CD4-positive, alpha-beta memory T cell (primary cell): ENCODE data around the gene TPRG1. TPM values are rescaled to one million over a fixed set of nuclear protein-coding genes. Genes with fewer than 3 reads are reported as not detected.

Experiments
- CTCF ChIA-PET: fragments of 350-600 bp; sonication (Branson Sonifier 250); formaldehyde crosslinking; loops from one replicate; lab custom pipeline; 2021; ENCODE audit warnings: inconsistent platforms; ENCODE audit not compliant: partially characterized antibody; lab: Charles Lee
- POLR2A ChIA-PET: fragments of 350-600 bp; sonication (Branson Sonifier 250); formaldehyde crosslinking; loops from one replicate; lab custom pipeline; 2021; ENCODE audit not compliant: partially characterized antibody; lab: Charles Lee
- DNase-seq, 5 donors: peaks; one replicate each; pipeline versions ENCODE4 v3.0.0 to v3.0.0-alpha.2; 2020 to 2022; ENCODE audit warnings: mixed read lengths in 1 of 5
- H3K27ac ChIP-seq: one replicate; pipeline ENCODE4 v1.7.0; 2013; ENCODE audit warnings: low read depth, low read length
- H3K27me3 ChIP-seq: 2 replicates; pipeline ENCODE4 v1.7.0; 2013; ENCODE audit warnings: mild to moderate bottlenecking, low read length, moderate library complexity; ENCODE audit not compliant: insufficient read depth
- H3K36me3 ChIP-seq: 2 replicates; pipeline ENCODE4 v1.7.0; 2013; ENCODE audit warnings: mild to moderate bottlenecking, low read length, moderate library complexity; ENCODE audit not compliant: insufficient read depth
- H3K4me1 ChIP-seq: 2 replicates; pipeline ENCODE4 v1.7.0; 2013; ENCODE audit warnings: mild to moderate bottlenecking, low read length, moderate library complexity; ENCODE audit not compliant: insufficient read depth
- H3K4me3 ChIP-seq, 2 donors: one replicate each; pipeline ENCODE4 v1.7.0; 2013; ENCODE audit warnings: low read length in 2 of 2, mild to moderate bottlenecking in 1 of 2
- H3K9me3 ChIP-seq, 2 donors: one replicate each; pipeline ENCODE4 v1.7.0; 2013; ENCODE audit warnings: low read length in 2 of 2, control low read depth in 1 of 2; ENCODE audit not compliant: control insufficient read depth in 1 of 2
- H3K27ac Mint-ChIP-seq, 7 donors: one replicate each; pipeline ENCODE4 v1.8.0; 2020 to 2021; ENCODE audit warnings: mixed read lengths in 7 of 7, mild to moderate bottlenecking in 6 of 7, inconsistent platforms in 3 of 7, moderate library complexity in 3 of 7
- H3K27me3 Mint-ChIP-seq, 2 donors: one replicate each; pipeline ENCODE4 v1.8.0; 2020 to 2021; ENCODE audit warnings: mixed read lengths in 2 of 2
- H3K36me3 Mint-ChIP-seq, 2 donors: one replicate each; pipeline ENCODE4 v1.8.0; 2020 to 2021; ENCODE audit warnings: mixed read lengths in 2 of 2, inconsistent platforms in 1 of 2, mild to moderate bottlenecking in 1 of 2
- H3K4me1 Mint-ChIP-seq, 4 donors: one replicate each; pipeline ENCODE4 v1.8.0; 2020 to 2021; ENCODE audit warnings: mixed read lengths in 4 of 4, mild to moderate bottlenecking in 1 of 4
- H3K4me3 Mint-ChIP-seq, 8 donors: one replicate each; pipeline ENCODE4 v1.8.0; 2020 to 2021; ENCODE audit warnings: mixed read lengths in 8 of 8, mild to moderate bottlenecking in 7 of 8, moderate library complexity in 6 of 8, inconsistent platforms in 3 of 8
- H3K9me3 Mint-ChIP-seq, 8 donors: one replicate each; pipeline ENCODE4 v1.8.0; 2020 to 2021; ENCODE audit warnings: mixed read lengths in 8 of 8, mild to moderate bottlenecking in 5 of 8, inconsistent platforms in 3 of 8, moderate library complexity in 1 of 8
- intact Hi-C: fragments of 100-400 bp; cut with micrococcal nuclease; formaldehyde crosslinking; loops from one replicate; pipeline ENCODE4 v1.15.1; 2023
- polyA plus RNA-seq, 2 donors: library from polyadenylated mRNA; unstranded; fragments of 300-500 nt; fragmentation: Illumina TruSeq; gene quantifications; one replicate each; pipeline ENCODE4 v1.2.3, GENCODE V29; 2021
- total RNA-seq, 2 experiments: library from RNA; stranded (reverse); gene quantifications; one replicate each; pipeline ENCODE4 v1.2.3, GENCODE V29; 2021

The TPRG1 gene
- total and polyA plus RNA-seq, 4 experiments from 2014 or later: 8.2 to 61.4 (median 31.7) TPM

GRCh38 chr3:189275182-189275581 lies 103.4 kb downstream of the TPRG1 start:
- Histone ChIP-seq H3K27me3 (no peaks in the 10 kb centered on the region), H3K4me3 (no peak overlapping the region), H3K36me3 (no peaks in the 10 kb centered on the region), H3K9me3 (no peaks in the 10 kb centered on the region), H3K4me1 (peaks cover 18% of the 10 kb centered on the region), H3K27ac (no peak overlapping the region)
- Mint-ChIP-seq H3K27me3 (peaks cover 0 to 2% of the 10 kb centered on the region in 2 donors), H3K9me3 (peaks cover 0 to 3% (median 0%) of the 10 kb centered on the region in 8 donors), H3K36me3 (no peaks in the 10 kb centered on the region), H3K27ac (peak overlapping the region in 1 of 7 donors; percentile 5), H3K4me3 (peak overlapping the region in 1 of 8 donors; percentile 9), H3K4me1 (peaks cover 15 to 29% (median 23%) of the 10 kb centered on the region in 4 donors)
- CTCF ChIA-PET: no interaction called here
- POLR2A ChIA-PET: no interaction called here
- DNase-seq: no peak
- intact Hi-C loops: no loop called here

GRCh38 chr3:189275852-189276251 lies 104.1 kb downstream of the TPRG1 start:
- Mint-ChIP-seq H3K36me3 (no peaks in the 10 kb centered on the region), H3K4me1 (peaks cover 15 to 29% (median 23%) of the 10 kb centered on the region in 4 donors), H3K9me3 (peaks cover 0 to 3% (median 0%) of the 10 kb centered on the region in 8 donors), H3K27me3 (peaks cover 0 to 2% of the 10 kb centered on the region in 2 donors), H3K4me3 (no peak overlapping the region), H3K27ac (no peak overlapping the region)
- Histone ChIP-seq H3K36me3 (no peaks in the 10 kb centered on the region), H3K27me3 (no peaks in the 10 kb centered on the region), H3K9me3 (no peaks in the 10 kb centered on the region), H3K4me3 (no peak overlapping the region), H3K27ac (no peak overlapping the region), H3K4me1 (peaks cover 18% of the 10 kb centered on the region)
- no peak for DNase-seq
- intact Hi-C loops: no loop called here
- CTCF ChIA-PET: no interaction called here
- POLR2A ChIA-PET: no interaction called here

GRCh38 chr3:189276444-189277219 lies 104.9 kb downstream of the TPRG1 start:
- H3K27ac ChIP-seq: no peak overlapping the region
- no peak for DNase-seq
- no peaks in the 10 kb centered on the region for H3K36me3 ChIP-seq
- no peak overlapping the region for H3K4me3 Mint-ChIP-seq
- H3K4me3 ChIP-seq: no peak overlapping the region
- peaks cover 0 to 2% of the 10 kb centered on the region in 2 donors for H3K27me3 Mint-ChIP-seq
- peaks cover 18% of the 10 kb centered on the region for H3K4me1 ChIP-seq
- POLR2A ChIA-PET: no interaction called here
- H3K9me3 Mint-ChIP-seq: peaks cover 0 to 3% (median 0%) of the 10 kb centered on the region in 8 donors
- no peaks in the 10 kb centered on the region for H3K9me3 ChIP-seq
- intact Hi-C loops: no loop called here
- H3K27ac Mint-ChIP-seq: peak overlapping the region in 1 of 7 donors; percentile 23
- CTCF ChIA-PET: no interaction called here
- no peaks in the 10 kb centered on the region for H3K36me3 Mint-ChIP-seq
- H3K27me3 ChIP-seq: no peaks in the 10 kb centered on the region
- peaks cover 15 to 29% (median 23%) of the 10 kb centered on the region in 4 donors for H3K4me1 Mint-ChIP-seq

GRCh38 chr3:189277711-189278110 lies 105.9 kb downstream of the TPRG1 start:
- Histone ChIP-seq H3K36me3 (no peaks in the 10 kb centered on the region), H3K9me3 (no peaks in the 10 kb centered on the region), H3K27me3 (no peaks in the 10 kb centered on the region), H3K4me3 (no peak overlapping the region), H3K27ac (no peak overlapping the region), H3K4me1 (peaks cover 15% of the 10 kb centered on the region)
- ChIA-PET CTCF (interaction anchor here (0.5 kb wide), 1 partner anchor 662 kb away, joined by 3 read pairs; no protein-coding TSS in a partner anchor), POLR2A (no interaction called here)
- Mint-ChIP-seq H3K4me1 (peaks cover 12 to 25% (median 20%) of the 10 kb centered on the region in 4 donors), H3K4me3 (no peak overlapping the region), H3K27ac (no peak overlapping the region), H3K36me3 (no peaks in the 10 kb centered on the region), H3K9me3 (peaks cover 0 to 3% (median 0%) of the 10 kb centered on the region in 8 donors), H3K27me3 (peaks cover 0 to 2% of the 10 kb centered on the region in 2 donors)
- DNase-seq: no peak
- intact Hi-C loops: no loop called here

- CTCF ChIA-PET: no interaction called here
- H3K9me3 Mint-ChIP-seq: peaks cover 0 to 3% (median 0%) of the 10 kb centered on the region in 8 donors
Measured at GRCh38 chr3:189278221-189278620, 106.5 kb downstream of the TPRG1 start.

GRCh38 chr3:189282189-189282588 lies 110.4 kb downstream of the TPRG1 start:
- Histone ChIP-seq H3K4me1 (peaks cover 25% of the 10 kb centered on the region), H3K27me3 (no peaks in the 10 kb centered on the region), H3K9me3 (no peaks in the 10 kb centered on the region), H3K36me3 (no peaks in the 10 kb centered on the region), H3K4me3 (no peak overlapping the region), H3K27ac (no peak overlapping the region)
- Mint-ChIP-seq H3K9me3 (no peaks in the 10 kb centered on the region), H3K4me3 (no peak overlapping the region), H3K36me3 (no peaks in the 10 kb centered on the region), H3K27ac (peak overlapping the region in 1 of 7 donors; percentile 58), H3K4me1 (peaks cover 16 to 28% (median 20%) of the 10 kb centered on the region in 4 donors), H3K27me3 (no peaks in the 10 kb centered on the region)
- DNase-seq: no peak
- intact Hi-C loops: no loop called here
- CTCF ChIA-PET: interaction anchor here (1.2 to 2.9 kb wide), 2 partner anchors 8 to 10 kb away, joined by 3 to 11 read pairs; no protein-coding TSS in a partner anchor
- POLR2A ChIA-PET: interaction anchor here (1.1 kb wide), 1 partner anchor 42 kb away, joined by 5 read pairs; no protein-coding TSS in a partner anchor

More at GRCh38 chr3:189278221-189278620, 106.5 kb downstream of the TPRG1 start:
- POLR2A ChIA-PET: no interaction called here
- no peak overlapping the region for H3K27ac Mint-ChIP-seq
- no peak overlapping the region for H3K4me3 Mint-ChIP-seq
- no peak for DNase-seq
- Histone ChIP-seq H3K27ac (no peak overlapping the region), H3K27me3 (no peaks in the 10 kb centered on the region), H3K4me3 (no peak overlapping the region), H3K9me3 (no peaks in the 10 kb centered on the region), H3K4me1 (peaks cover 10% of the 10 kb centered on the region), H3K36me3 (no peaks in the 10 kb centered on the region)
- peaks cover 9 to 21% (median 16%) of the 10 kb centered on the region in 4 donors for H3K4me1 Mint-ChIP-seq
- no peaks in the 10 kb centered on the region for H3K36me3 Mint-ChIP-seq
- intact Hi-C loops: no loop called here
- H3K27me3 Mint-ChIP-seq: peaks cover 0 to 2% of the 10 kb centered on the region in 2 donors

- H3K36me3 ChIP-seq: no peaks in the 10 kb centered on the region
Measured at GRCh38 chr3:189282741-189283140, 111.0 kb downstream of the TPRG1 start.

More at GRCh38 chr3:189282741-189283140, 111.0 kb downstream of the TPRG1 start:
- ChIA-PET CTCF (interaction anchor here (2.9 kb wide), 1 partner anchor 10 kb away, joined by 11 read pairs; no protein-coding TSS in a partner anchor), POLR2A (no interaction called here)
- no peaks in the 10 kb centered on the region for H3K9me3 Mint-ChIP-seq
- no peaks in the 10 kb centered on the region for H3K36me3 Mint-ChIP-seq
- no peak overlapping the region for H3K27ac Mint-ChIP-seq
- no peak overlapping the region for H3K4me3 Mint-ChIP-seq
- intact Hi-C loops: no loop called here
- no peak overlapping the region for H3K4me3 ChIP-seq
- H3K4me1 ChIP-seq: peaks cover 22% of the 10 kb centered on the region
- peaks cover 16 to 26% (median 20%) of the 10 kb centered on the region in 4 donors for H3K4me1 Mint-ChIP-seq
- H3K27me3 Mint-ChIP-seq: no peaks in the 10 kb centered on the region
- DNase-seq: no peak
- no peak overlapping the region for H3K27ac ChIP-seq
- no peaks in the 10 kb centered on the region for H3K9me3 ChIP-seq
- no peaks in the 10 kb centered on the region for H3K27me3 ChIP-seq
